ENCODE results near the gene RETREG1. TPM values are rescaled to one million over a fixed set of nuclear protein-coding genes. Genes with fewer than 3 reads are reported as not detected.

The RETREG1 gene
- total and polyA plus RNA-seq, 11 donors: 24.5 to 219 (median 169) TPM

DNA sequence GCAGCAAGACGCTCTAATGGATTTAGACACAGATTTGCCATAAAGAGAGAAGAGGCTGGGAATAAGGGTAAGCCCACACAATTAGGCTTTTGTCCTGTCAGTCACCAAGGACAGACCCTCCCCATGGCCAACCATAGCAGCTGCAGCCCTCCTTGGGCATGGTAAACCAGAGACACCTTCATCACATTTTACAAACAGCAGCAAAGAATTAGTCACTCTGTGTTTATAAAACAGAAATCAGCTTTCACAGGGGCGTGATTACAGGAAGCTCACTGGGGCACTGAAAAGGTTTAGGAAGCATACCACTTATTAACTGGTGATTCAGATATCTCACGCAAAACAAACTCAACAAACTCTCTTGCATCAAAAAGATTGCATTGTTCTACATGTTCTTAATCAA lies 113.9 kb downstream of the RETREG1 start:
- Histone ChIP-seq H3K27ac (peak overlapping the region in 5 of 12 donors; percentile 19 to 56 (median 52)), H3K27me3 (no peaks in the 10 kb centered on the region), H3K4me3 (no peak overlapping the region), H3K36me3 (peaks cover 0 to 6% (median 0%) of the 10 kb centered on the region in 9 donors), H3K9me3 (no peaks in the 10 kb centered on the region), H3K4me1 (peaks cover 0 to 58% (median 6%) of the 10 kb centered on the region in 12 donors)
- DNase-seq: no peak
- ATAC-seq: no peak
- TF ChIP-seq, protein P1, sequence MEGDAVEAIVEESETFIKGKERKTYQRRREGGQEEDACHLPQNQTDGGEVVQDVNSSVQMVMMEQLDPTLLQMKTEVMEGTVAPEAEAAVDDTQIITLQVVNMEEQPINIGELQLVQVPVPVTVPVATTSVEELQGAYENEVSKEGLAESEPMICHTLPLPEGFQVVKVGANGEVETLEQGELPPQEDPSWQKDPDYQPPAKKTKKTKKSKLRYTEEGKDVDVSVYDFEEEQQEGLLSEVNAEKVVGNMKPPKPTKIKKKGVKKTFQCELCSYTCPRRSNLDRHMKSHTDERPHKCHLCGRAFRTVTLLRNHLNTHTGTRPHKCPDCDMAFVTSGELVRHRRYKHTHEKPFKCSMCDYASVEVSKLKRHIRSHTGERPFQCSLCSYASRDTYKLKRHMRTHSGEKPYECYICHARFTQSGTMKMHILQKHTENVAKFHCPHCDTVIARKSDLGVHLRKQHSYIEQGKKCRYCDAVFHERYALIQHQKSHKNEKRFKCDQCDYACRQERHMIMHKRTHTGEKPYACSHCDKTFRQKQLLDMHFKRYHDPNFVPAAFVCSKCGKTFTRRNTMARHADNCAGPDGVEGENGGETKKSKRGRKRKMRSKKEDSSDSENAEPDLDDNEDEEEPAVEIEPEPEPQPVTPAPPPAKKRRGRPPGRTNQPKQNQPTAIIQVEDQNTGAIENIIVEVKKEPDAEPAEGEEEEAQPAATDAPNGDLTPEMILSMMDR (IDR thresholded peaks at IDR 0.05): no peak
- no peak for TF ChIP-seq POLR2A (IDR thresholded peaks at IDR 0.05)
- WGBS, 4 donors: 46 to 60% (median 54%) methylated on average over 3 of the region's 3 CpGs
- intact Hi-C loops (cut with DNase I): no loop called here

DNA sequence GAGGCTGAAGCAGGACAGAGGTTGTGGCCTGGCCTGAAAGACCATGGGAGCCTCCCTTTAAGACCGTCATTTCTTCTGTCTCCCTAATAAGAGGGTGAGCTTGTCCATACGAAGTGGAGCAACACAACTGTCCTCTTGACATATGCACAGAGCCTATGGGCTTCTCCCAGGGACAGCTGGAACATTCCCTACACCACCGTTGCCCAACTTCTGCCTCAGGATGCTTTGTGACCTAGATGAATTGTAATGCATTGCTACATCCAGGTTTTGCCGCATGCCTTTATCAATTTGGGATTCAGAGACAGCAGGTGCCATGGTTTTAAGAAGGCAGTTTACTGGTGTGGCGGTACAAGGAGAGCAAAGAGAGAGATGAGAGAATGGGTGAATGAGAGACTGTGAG lies 116.8 kb downstream of the RETREG1 start:
- peaks cover 0 to 6% (median 0%) of the 10 kb centered on the region in 9 donors for H3K36me3 ChIP-seq
- intact Hi-C loops (cut with DNase I): no loop called here
- TF ChIP-seq, protein P1 (IDR thresholded peaks at IDR 0.05): no peak
- no peak for TF ChIP-seq POLR2A (IDR thresholded peaks at IDR 0.05)
- WGBS, 4 donors: 66 to 86% (median 79%) methylated on average over 5 of the region's 5 CpGs
- peak overlapping the region in 2 of 12 donors; percentile 5 to 55 for H3K27ac ChIP-seq
- DNase-seq (no peak), ATAC-seq (no peak)
- H3K9me3 ChIP-seq: peaks cover 0 to 16% (median 2%) of the 10 kb centered on the region in 12 donors
- peaks cover 0 to 70% (median 7%) of the 10 kb centered on the region in 12 donors for H3K4me1 ChIP-seq
- no peak overlapping the region for H3K4me3 ChIP-seq
- H3K27me3 ChIP-seq: no peaks in the 10 kb centered on the region

DNA sequence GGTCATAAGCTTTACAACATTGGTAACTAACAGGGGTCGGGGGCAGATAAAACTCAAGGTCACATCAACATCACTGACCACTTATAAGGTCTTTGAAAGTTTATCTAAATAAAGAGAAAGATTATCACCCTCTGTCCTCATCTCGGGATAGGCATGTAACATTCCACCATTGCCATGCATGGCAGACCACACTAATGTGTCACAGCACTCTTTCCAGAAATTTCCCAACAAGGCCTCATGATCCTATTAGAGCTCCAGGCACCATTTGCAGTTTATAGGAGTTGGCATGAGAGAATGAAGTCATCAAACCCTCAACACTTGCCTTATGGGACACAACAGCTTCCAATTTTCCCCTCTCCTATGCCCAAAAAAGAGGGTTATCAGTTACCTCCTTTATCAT lies 119.3 kb downstream of the RETREG1 start:
- intact Hi-C loops (cut with DNase I): loop anchor here in 1 of 10 donors (10.0 kb wide), 1 partner anchor 707 kb away; no protein-coding TSS in a partner anchor
- Histone ChIP-seq H3K9me3 (peaks cover 0 to 20% (median 2%) of the 10 kb centered on the region in 12 donors), H3K27me3 (no peaks in the 10 kb centered on the region), H3K27ac (peak overlapping the region in 10 of 12 donors; percentile 33 to 68 (median 60)), H3K36me3 (peaks cover 0 to 6% (median 0%) of the 10 kb centered on the region in 9 donors), H3K4me1 (peaks cover 0 to 84% (median 16%) of the 10 kb centered on the region in 12 donors), H3K4me3 (no peak overlapping the region)
- 35 to 50% (median 43%) methylated on average over 2 of the region's 2 CpGs for WGBS, 4 donors
- TF ChIP-seq POLR2A (IDR thresholded peaks at IDR 0.05): no peak
- TF ChIP-seq, protein P1 (IDR thresholded peaks at IDR 0.05): no peak
- DNase-seq (no peak), ATAC-seq (no peak)

DNA sequence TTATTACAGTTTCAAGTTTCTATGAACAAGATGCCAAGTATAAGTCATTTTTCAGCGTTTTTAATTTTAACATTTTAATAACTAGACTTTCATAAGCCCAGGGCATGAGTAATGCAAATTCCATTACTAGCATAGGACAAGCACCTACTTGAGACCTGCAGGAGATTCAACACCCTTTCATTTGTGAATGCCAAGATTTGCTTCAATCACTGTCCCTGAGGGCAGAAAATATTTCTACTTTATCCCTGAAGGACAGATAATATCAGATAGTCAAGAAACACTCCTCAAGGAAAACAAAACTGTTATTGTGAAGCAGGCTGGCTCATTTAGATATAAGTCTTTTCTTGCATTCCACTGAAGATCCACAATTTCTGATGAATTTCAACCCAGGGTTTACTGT lies 123.5 kb downstream of the RETREG1 start:
- WGBS, 4 donors: 38 to 57% (median 45%) methylated on average over 1 of the region's 1 CpG
- DNase-seq (no peak), ATAC-seq (no peak)
- peaks cover 0 to 65% (median 22%) of the 10 kb centered on the region in 12 donors for H3K4me1 ChIP-seq
- H3K9me3 ChIP-seq: peaks cover 0 to 20% (median 2%) of the 10 kb centered on the region in 12 donors
- H3K36me3 ChIP-seq: peaks cover 0 to 3% (median 0%) of the 10 kb centered on the region in 9 donors
- no peak overlapping the region for H3K4me3 ChIP-seq
- H3K27ac ChIP-seq: peak overlapping the region; percentile 41 to 82 (median 79)
- TF ChIP-seq, protein P1 (IDR thresholded peaks at IDR 0.05): no peak
- TF ChIP-seq POLR2A (IDR thresholded peaks at IDR 0.05): no peak
- intact Hi-C loops (cut with DNase I): loop anchor here in 6 of 10 donors (5.0 to 10.0 kb wide), 4 partner anchors 54 to 712 kb away; no protein-coding TSS in a partner anchor
- no peaks in the 10 kb centered on the region for H3K27me3 ChIP-seq

Data from heart left ventricle (tissue), 16 donors.